SK-N-MC (cell line): ENCODE data around the gene HCN3.

Source experiments
- DNase-seq: peaks from one replicate; pipeline ENCODE4 v3.0.0-alpha.2; 2011; ENCODE audit warnings: low read depth, low spot score
- H3K27ac ChIP-seq: fragments of 200-600 bp; sonication (generic); 2 replicates; pipeline ENCODE4 v1.5.1; 2016; ENCODE audit warnings: mixed run types
- H3K36me3 ChIP-seq: fragments of 200-600 bp; sonication (generic); 2 replicates; pipeline ENCODE4 v1.6.1; 2017; ENCODE audit warnings: antibody characterized with exemption, low read length, mixed read lengths; ENCODE audit not compliant: insufficient read depth
- H3K4me3 ChIP-seq: fragments of 200-600 bp; sonication (generic); 2 replicates; pipeline ENCODE4 v1.5.1; 2016
- H3K9ac ChIP-seq: fragments of 200-600 bp; sonication (generic); 2 replicates; pipeline ENCODE4 v1.8.0; 2017; ENCODE audit warnings: mixed run types, mixed read lengths; ENCODE audit not compliant: insufficient read length
- H3K9me3 ChIP-seq: fragments of 200-600 bp; sonication (generic); 2 replicates; pipeline ENCODE4 v1.6.1; 2017; ENCODE audit warnings: low read depth, mild to moderate bottlenecking, antibody characterized with exemption, low read length, moderate library complexity, mixed read lengths
- EZH2 ChIP-seq: fragments of 200-600 bp; sonication (generic); IDR thresholded peaks from one replicate; pipeline ENCODE4 v1.6.1; 2017; ENCODE audit warnings: antibody characterized with exemption
- FOXP2 ChIP-seq: optimal IDR thresholded peaks from 2 replicates; pipeline ENCODE3; 2011; ENCODE audit warnings: mild to moderate bottlenecking, moderate library complexity; ENCODE audit not compliant: insufficient read depth; ENCODE audit errors: extremely low read length, control extremely low read depth
- POLR2AphosphoS5 ChIP-seq: IDR thresholded peaks from 2 replicates; pipeline ENCODE4 v1.6.1; 2012; ENCODE audit warnings: mild to moderate bottlenecking, low read depth, low read length, borderline replicate concordance

The HCN3 gene

DNA sequence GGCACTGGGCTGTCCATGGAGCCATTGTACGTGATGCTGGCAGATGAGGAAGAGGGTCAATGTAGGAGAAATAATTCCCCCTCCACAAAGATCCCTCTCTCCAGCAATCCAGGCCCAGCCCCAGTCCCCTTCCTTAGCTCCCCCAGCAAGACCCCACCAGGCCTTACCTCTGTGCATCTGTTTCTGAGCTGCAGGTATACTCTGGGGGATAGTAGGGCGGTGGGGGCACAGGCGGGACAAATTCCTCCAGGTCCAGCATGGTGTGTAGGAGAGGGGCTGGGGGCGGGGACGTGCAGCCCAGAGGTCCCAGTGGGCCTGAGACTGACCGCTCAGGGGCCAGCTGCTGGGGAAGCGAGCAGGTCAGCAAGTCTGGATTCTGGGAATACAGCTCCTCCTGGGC lies 25.7 kb upstream of the HCN3 start:
- Histone ChIP-seq H3K27ac (no peak overlapping the region), H3K36me3 (peaks cover 7% of the 10 kb centered on the region; the same call in 1 of the 2 replicates), H3K9ac (no peak overlapping the region), H3K4me3 (no peak overlapping the region), H3K9me3 (no peaks in the 10 kb centered on the region)
- no peak for DNase-seq
- TF ChIP-seq FOXP2 (no peak), POLR2AphosphoS5 (no peak), EZH2 (no peak)

DNA sequence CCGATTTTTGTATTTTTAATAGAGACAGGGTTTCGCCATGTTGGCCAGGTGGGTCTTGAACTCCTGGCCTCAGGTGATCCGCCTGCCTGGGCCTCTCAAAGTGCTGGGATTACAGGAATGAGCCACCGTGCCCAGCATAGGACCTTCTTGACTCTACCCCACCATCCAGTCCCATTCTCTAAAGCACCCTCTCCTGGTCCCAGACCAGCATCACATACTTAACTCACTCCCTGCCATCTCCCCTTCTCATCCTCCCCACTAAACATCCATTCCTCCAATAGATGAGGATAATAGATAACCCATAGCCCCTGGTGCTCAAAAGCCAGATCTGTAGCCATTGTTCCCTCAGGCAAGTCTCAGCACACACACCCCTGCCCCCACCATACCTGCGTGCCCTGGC lies 24.1 kb upstream of the HCN3 start:
- Histone ChIP-seq H3K9ac (no peak overlapping the region), H3K27ac (no peak overlapping the region), H3K36me3 (peaks cover 5% of the 10 kb centered on the region; the same call in 1 of the 2 replicates), H3K9me3 (no peaks in the 10 kb centered on the region), H3K4me3 (peak overlapping the region; percentile 90; the same call in 1 of the 2 replicates)
- no peak for TF ChIP-seq EZH2
- TF ChIP-seq POLR2AphosphoS5 = no peak
- no peak for TF ChIP-seq FOXP2
- DNase-seq = no peak

DNA sequence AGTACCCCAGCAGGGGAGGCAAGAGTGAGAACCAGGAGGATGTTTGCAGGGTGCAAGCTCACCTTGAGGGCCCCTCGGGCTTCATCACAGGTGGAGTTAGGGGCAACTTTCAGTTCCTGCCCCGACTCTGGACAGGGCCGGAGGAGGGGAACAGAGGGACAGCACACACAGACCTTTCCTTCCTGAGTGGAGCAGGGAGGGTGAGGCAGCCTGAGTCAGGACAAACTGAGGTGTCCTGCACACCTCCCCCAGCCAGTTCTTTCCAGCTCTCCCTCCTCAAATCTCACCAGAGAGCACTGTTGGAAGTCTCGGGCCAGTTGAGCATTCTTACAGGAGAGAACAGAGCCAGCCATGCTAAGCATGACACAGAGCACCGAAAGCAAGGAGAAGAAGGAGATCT lies 23.5 kb upstream of the HCN3 start:
- no peak for TF ChIP-seq FOXP2
- no peak for TF ChIP-seq EZH2
- no peak for TF ChIP-seq POLR2AphosphoS5
- Histone ChIP-seq H3K27ac (no peak overlapping the region), H3K36me3 (peaks cover 8% of the 10 kb centered on the region; the same call in 1 of the 2 replicates), H3K9me3 (no peaks in the 10 kb centered on the region), H3K9ac (peak overlapping the region; percentile 75), H3K4me3 (peak overlapping the region; percentile 90)
- no peak for DNase-seq

DNA sequence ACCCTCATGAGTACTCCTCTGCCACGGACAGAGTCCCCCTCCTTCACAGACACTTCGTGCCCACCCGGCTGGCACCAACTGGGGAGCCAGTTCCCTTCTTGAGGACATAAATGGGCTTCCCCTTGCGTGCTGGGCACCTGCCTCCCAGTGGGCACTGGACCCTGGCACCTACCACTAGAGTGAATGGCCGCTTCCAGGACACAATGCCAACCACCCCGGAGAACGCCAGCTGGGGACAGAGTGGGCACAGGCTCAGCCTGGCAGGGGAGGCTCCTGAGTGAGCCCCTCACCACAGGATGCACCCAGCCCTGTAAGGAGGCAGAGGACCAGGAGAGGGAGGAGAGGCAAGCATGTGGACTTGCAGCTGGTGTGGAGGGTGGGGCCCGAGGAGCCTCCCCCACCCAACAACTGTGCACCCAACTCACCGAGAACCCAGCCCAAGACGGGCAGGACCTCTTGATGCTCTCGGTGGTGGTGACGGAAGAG lies 23.0 kb upstream of the HCN3 start:
- Histone ChIP-seq H3K27ac (no peak overlapping the region), H3K36me3 (peaks cover 9% of the 10 kb centered on the region; the same call in 1 of the 2 replicates), H3K4me3 (peak overlapping the region; percentile 90), H3K9me3 (no peaks in the 10 kb centered on the region), H3K9ac (peak overlapping the region; percentile 75)
- DNase-seq = no peak
- TF ChIP-seq POLR2AphosphoS5 (no peak), EZH2 (no peak), FOXP2 (no peak)

DNA sequence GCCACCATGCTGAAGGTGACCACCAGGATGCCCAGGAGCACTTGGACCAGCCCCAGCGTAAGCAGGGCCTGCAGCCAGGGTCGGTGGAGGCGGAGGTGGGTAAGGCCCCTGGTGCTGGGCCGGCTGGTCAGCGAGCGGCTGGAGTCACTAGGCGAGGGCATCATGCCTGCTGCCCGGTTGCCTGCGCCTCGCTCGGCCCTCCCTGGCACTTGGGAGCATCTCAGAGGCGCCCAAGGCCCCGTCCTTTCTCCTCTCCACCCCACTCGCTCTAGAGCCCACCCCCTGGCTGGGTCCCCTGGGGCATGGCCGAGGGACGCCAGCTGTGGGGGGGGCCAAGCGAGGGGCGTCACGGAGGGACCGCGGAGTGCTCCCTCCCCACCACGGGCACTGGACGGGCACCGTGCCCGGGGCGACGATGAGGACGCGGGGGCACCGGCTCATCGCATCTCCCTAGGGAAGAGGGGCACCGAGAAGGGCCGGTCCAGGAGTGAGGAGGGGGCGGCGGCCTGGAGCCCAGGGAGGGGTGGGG lies 22.5 kb upstream of the HCN3 start:
- no peak for DNase-seq
- H3K9me3 ChIP-seq = no peaks in the 10 kb centered on the region
- peaks cover 12% of the 10 kb centered on the region; the same call in 1 of the 2 replicates for H3K36me3 ChIP-seq
- no peak overlapping the region for H3K27ac ChIP-seq
- peak overlapping the region; percentile 75 for H3K9ac ChIP-seq
- H3K4me3 ChIP-seq = peak overlapping the region; percentile 90
- TF ChIP-seq EZH2 (no peak), FOXP2 (no peak), POLR2AphosphoS5 (no peak)

DNA sequence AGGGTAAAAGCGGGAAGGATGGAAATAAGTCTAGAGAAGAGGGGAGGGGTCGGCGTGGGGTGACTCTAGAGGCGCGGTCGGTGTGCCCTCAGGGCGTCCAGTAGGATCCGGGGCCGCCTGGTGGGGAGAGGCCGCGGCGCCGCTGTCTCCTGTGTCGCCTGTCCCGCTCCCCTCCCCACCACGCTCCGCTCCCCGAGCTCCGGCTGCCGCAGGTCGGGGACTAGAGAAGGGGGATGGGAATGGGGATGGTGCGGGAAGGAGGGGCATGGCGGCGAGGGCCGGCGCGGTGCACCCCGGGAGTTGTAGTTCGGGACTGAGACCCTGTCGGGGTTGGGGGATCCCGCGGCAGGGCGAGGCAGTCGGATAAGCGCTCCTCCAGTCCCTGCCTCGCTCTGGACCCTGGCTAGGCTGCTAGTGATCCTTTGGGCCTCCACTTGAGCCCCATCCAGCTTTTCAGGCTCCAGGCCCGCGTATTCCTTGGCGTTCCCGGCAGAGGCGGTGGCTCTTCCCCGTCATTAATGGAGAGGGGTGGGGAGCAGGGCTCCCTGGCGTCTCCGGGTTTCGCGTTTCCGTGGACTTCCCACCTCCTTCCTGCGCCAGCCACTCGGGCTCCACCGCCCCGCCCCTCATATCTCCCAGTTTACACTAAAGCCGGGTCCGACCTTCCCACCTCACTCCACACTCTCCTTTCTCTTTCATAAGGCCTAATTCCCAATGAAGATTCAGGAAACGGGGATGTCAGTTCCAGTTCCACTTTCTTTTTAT lies 21.8 kb upstream of the HCN3 start, which contains the start of gene ENTREP3:
ENTREP3 (minus strand) TSS at position 241 of the 765 bp plus-strand sequence. CDS start 606 bp downstream, outside the sequence.
- H3K27ac ChIP-seq = peak within 1 kb of the TSS; percentile 80
- H3K36me3 ChIP-seq = peaks cover 15% of the 10 kb centered on the region; the same call in 1 of the 2 replicates
- peak; percentile 88 for TF ChIP-seq POLR2AphosphoS5
- TF ChIP-seq FOXP2 = no peak
- peak within 1 kb of the TSS; percentile 75 for H3K9ac ChIP-seq
- H3K9me3 ChIP-seq = no peaks in the 10 kb centered on the region
- H3K4me3 ChIP-seq = peak within 1 kb of the TSS; percentile 90
- no peak for DNase-seq

DNA sequence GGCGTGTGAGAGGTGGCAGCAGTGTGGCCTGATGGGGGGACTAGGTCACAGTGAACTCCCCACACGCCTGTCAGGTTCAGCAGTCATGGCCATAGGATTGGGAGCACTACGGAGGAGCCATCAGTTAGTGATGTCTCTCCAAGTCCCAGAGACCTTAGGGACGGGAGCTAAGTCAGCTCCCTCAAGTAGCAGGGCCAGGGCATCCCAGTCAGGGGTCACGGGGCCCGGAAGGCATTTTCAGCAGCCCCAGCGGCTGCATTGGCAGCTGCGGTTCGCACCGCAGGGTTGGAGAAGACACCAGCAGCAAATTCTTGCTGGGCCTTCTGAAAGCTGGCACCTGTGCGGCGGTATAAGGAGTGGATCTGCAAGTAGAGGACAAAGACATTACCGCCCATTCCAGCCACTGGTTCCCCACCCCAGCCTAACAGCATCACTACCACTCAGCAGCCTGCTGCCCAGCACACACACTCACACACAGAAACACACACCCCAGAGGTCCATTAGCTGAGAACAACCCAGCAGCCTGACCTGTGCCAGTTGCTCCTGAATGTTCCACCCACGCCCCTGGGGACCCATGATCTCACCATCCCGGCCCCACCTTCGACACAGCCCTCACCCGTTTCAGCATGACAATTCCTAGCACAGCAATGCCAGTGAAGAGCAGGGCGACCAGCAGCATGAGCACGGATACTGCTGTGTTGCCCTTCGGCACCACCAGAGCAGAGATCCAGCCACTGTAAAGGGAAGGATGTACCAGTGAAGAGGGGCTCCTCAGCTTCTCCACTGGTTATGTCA lies 21.0 kb upstream of the HCN3 start:
- Histone ChIP-seq H3K27ac (peak overlapping the region; percentile 80), H3K9me3 (no peaks in the 10 kb centered on the region), H3K9ac (peak overlapping the region; percentile 75), H3K4me3 (peak overlapping the region; percentile 90), H3K36me3 (peaks cover 16% of the 10 kb centered on the region; the same call in 1 of the 2 replicates)
- TF ChIP-seq POLR2AphosphoS5 = no peak; the same call in 1 of the 2 replicates
- no peak for TF ChIP-seq FOXP2
- no peak for TF ChIP-seq EZH2
- DNase-seq = no peak

DNA sequence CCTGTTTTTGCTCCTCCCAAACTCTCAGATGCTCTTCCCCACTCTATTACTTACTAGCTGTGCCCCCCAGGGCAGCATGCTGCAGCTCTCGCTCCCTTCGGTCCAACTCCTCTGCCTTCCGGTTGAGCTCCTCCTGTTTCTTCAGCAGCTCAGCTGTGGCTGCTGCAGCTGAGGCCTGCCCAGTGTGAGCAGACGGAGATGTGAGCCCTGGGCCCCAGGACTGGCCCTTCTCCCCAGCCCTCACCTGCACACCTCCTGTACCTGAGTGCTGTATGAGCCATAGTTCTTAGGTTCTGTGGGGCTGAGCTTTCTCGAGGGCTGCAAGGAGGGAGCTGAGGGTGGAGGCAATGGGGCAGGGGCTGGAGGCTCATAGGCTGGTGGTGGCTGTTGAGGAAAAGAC lies 17.0 kb upstream of the HCN3 start:
- Histone ChIP-seq H3K9me3 (no peaks in the 10 kb centered on the region), H3K9ac (no peak overlapping the region), H3K36me3 (peaks cover 39% of the 10 kb centered on the region), H3K27ac (no peak overlapping the region), H3K4me3 (no peak overlapping the region)
- no peak for DNase-seq
- TF ChIP-seq POLR2AphosphoS5 (no peak), FOXP2 (no peak), EZH2 (no peak)
